Cardiac septum (tissue), 1 donor: ENCODE results near the gene FOXD2. TPM values are rescaled to one million over a fixed set of nuclear protein-coding genes. Genes with fewer than 3 reads are reported as not detected.

Experiments
- DNase-seq: peaks from one replicate; pipeline ENCODE4 v3.0.0-alpha.2; 2020; ENCODE audit warnings: low spot score
- intact Hi-C: fragments of 100-400 bp; cut with DNase I; formaldehyde crosslinking; loops from one replicate; pipeline ENCODE4 v1.14.0; 2022
- total RNA-seq: library from RNA; stranded (reverse); fragmentation: NEBNext Ultra II Directional; extraction: Animal tissue kit (Norgen Biotek cat#: 25700); gene quantifications from one replicate; pipeline ENCODE4 v1.2.1, GENCODE V29; 2021
- donor health status: DM: no; HTN: no; CAD: no.

FOXD2 gene
- total RNA-seq, 1 donor from 2014 or later, result 0.08 TPM

DNA sequence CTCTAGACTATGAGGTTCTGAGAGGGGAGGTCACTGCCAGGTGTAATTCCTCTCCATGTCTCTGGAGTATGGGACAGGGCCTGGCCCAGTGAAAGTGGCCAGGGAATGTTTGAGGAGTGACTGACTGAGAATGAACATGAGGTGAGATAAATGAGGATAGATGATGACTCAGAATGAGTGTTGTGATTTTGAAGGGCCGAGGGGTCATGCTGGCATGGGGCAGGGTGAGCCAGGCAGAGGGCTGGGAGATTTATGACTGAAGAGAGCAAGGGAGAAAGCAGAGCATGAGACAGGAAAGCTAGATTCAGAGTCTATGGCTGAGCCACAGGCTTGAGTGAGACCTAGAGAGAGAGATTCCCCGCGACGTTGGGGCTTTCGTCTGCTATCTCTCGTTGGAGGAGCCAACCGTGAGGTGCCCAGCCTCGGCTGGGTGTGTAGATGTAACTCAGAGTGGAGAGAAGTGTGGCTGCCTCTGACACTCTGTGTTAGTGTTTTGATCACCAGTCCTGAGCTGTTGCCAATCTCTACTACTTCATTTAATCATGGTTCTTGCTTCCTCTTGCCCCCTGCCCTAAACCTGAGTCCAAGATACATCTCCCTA is 50.1 kb downstream of the FOXD2 start:
- no peak for DNase-seq
- intact Hi-C loops, result no loop called here

Other genes starting within 250 kb of the FOXD2 start
- not detected for gene PDZK1IP1, start 248.0 kb upstream of the FOXD2 start, total RNA-seq
- 1.9 TPM for gene TAL1, start 205.8 kb upstream of the FOXD2 start, total RNA-seq
- 0.48 TPM for gene STIL, start 123.9 kb upstream of the FOXD2 start, total RNA-seq
- 74.9 TPM for gene CMPK1, start 104.3 kb upstream of the FOXD2 start, total RNA-seq
- not detected for gene FOXE3, start 21.8 kb upstream of the FOXD2 start, total RNA-seq